Measurements from ENCODE around the gene PCSK1.
"Not testable (repeated sequence)": the region's sequence is repeated elsewhere in the genome, so short reads cannot be mapped to it uniquely, and the experiment has no call there.

The PCSK1 gene

GRCh38 chr5:96367337-96367736 lies 65.7 kb downstream of the PCSK1 start:
- not testable (repeated sequence) for DNase-seq

- DNase-seq: no peak
Measured at GRCh38 chr5:96354237-96354636, 78.8 kb downstream of the PCSK1 start.

GRCh38 chr5:96353220-96353619 lies 79.8 kb downstream of the PCSK1 start:
- no peak for DNase-seq

DNA sequence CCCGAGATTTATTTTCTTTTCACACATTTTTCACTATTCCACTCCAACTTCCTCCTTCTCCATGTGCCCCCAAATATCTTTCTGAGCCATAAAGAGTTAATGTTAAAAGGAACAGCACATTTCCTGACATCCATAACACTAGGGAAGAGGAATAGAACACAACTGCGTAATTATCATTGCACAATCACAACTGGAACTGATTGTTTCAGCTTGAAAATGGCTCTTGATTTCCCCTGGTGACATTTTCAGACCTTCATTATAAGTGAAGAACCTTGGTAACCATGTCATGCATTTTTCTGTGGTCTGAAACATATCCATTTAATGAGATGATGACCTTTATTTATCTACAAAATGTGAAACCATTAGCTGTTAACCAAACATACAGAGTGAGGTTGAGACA lies 82.4 kb downstream of the PCSK1 start:
- no peak for DNase-seq

GRCh38 chr5:96348536-96348935 lies 84.5 kb downstream of the PCSK1 start:
- no peak for DNase-seq

GRCh38 chr5:96347502-96348292 lies 85.4 kb downstream of the PCSK1 start:
- DNase-seq: no peak

DNA sequence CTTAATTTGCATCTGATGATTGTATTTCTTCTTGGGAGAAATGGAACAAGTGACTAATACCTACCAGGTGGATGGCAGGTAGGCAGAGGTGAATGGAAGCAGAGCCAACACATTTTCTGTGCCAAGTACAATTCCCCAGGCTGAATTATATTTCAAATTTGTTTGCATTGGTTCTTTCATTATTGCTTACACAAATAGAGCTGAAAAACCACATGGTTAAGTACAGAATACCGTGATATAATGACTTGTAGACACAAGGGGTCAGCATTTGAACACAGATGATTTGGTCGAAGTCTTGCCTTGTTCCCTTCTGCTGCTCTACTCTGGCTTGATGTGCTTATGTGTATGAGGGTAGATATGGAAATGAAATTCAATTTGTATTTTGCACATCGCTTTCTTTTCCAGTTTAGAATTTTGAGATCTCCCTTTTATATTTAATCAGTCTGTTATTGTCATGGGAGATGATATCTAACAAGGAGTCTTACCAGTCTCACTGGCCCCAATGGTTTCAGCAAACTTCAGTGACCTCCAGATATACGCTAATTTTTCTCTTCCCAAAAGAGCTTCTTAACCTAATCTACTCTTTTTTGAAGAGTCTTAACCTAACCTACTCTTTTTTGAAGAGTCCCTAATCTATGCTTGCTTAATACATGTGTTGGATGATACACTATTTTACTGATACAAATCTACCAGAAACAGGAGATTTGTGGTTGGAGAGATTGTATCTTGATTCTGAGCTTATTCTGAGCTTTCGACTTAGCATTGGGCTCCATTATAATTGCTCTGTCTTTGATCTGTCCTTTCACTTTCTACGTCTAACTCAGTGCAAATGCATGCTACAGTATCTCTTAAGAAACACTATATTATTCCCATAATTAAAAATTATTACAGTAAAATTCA lies 88.1 kb downstream of the PCSK1 start:
- no peak for DNase-seq

DNA sequence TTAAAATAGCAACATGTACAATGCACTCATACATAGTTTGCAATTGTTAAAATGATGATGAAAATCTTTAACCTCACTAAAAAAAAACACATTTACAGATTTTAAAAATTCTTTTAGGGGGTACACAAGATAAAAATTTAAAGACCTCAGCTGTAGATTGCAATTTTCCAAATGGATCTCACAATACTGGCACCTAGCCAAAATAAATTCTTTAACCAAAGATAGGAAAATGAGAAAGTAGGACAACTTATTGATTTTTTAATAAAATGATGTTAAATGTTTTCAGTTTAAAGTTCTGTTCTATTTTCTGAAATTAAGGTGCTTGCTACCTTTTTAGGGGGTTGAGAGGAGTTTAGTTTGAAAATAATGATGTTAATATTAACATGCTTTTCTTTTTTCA lies 90.0 kb downstream of the PCSK1 start:
- DNase-seq: no peak

DNA sequence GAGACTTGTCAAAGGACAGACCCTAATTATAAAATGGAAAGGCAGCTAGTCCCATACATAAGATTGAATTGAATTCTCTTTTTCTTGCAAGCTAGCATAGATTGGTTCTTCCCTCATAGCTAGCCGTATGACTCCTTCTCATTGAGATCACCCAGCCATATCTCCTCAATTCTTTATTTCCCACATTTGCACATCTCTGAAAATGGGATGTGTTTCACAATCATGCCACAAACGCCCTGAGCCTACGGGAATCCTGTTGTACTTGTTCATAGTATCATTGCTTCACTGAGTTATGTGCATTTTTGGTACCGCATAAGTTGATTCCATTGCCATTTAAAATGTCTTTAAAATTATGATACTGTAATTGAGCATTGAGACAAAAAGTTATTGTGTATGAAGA lies 90.5 kb downstream of the PCSK1 start:
- no peak for DNase-seq
